Activated T-cell treated with anti-CD3 and anti-CD28 coated beads, Interleukin-2, amount 50 U/mL, for 1 hour (primary cell): Measurements from ENCODE around the gene PPY.
"Not testable (repeated sequence)": the region's sequence is repeated elsewhere in the genome, so short reads cannot be mapped to it uniquely, and the experiment has no call there.

Experiments used
- DNase-seq: peaks from one replicate; pipeline ENCODE4 v3.0.0-alpha.2; 2020

Gene PPY

GRCh38 chr17:43962479-43962878 is 20.2 kb upstream of the PPY start:
- no peak for DNase-seq

GRCh38 chr17:43961954-43962353 is 19.7 kb upstream of the PPY start:
- no peak for DNase-seq

- DNase-seq: not testable (repeated sequence)
These were observed 19.0 kb upstream of the PPY start for GRCh38 chr17:43961292-43961691.

GRCh38 chr17:43958748-43959352 is 16.6 kb upstream of the PPY start:
- DNase-seq: no peak

- DNase-seq: no peak
These were observed 13.9 kb upstream of the PPY start for GRCh38 chr17:43956222-43956621.

GRCh38 chr17:43953746-43954145 is 11.5 kb upstream of the PPY start, which contains the start of gene PYY:
Gene PYY, minus strand, starts transcription at chr17:43953940. Its CDS starts 457 bp downstream, at chr17:43953483.
- no peak for DNase-seq

GRCh38 chr17:43952724-43953666 is 10.7 kb upstream of the PPY start:
- DNase-seq: no peak

- DNase-seq: no peak
These were observed 10.1 kb upstream of the PPY start for GRCh38 chr17:43952351-43952723.

GRCh38 chr17:43951750-43952149 is 9.5 kb upstream of the PPY start:
- DNase-seq: no peak

GRCh38 chr17:43950554-43950953 is 8.3 kb upstream of the PPY start:
- no peak for DNase-seq

- DNase-seq: no peak
These were observed 7.5 kb upstream of the PPY start for GRCh38 chr17:43949781-43950180.

- DNase-seq: no peak
These were observed 4.5 kb upstream of the PPY start for GRCh38 chr17:43946781-43947180.

GRCh38 chr17:43945074-43945829 is 3.0 kb upstream of the PPY start:
- DNase-seq: no peak

GRCh38 chr17:43940630-43941029 is 1.6 kb downstream of the PPY start:
- peak; percentile 35 for DNase-seq

GRCh38 chr17:43939886-43940285 is 2.4 kb downstream of the PPY start:
- DNase-seq: no peak

GRCh38 chr17:43939452-43939851 is 2.8 kb downstream of the PPY start:
- not testable (repeated sequence) for DNase-seq

- no peak for DNase-seq
These were observed 3.5 kb downstream of the PPY start for GRCh38 chr17:43938838-43939182.

GRCh38 chr17:43936434-43936833 is 5.8 kb downstream of the PPY start:
- no peak for DNase-seq

- DNase-seq: no peak
These were observed 6.4 kb downstream of the PPY start for GRCh38 chr17:43935926-43936261.

GRCh38 chr17:43935204-43935925 is 6.9 kb downstream of the PPY start:
- DNase-seq: no peak

GRCh38 chr17:43932923-43933322 is 9.4 kb downstream of the PPY start:
- no peak for DNase-seq

GRCh38 chr17:43932357-43932756 is 9.9 kb downstream of the PPY start:
- no peak for DNase-seq

- no peak for DNase-seq
These were observed 11.2 kb downstream of the PPY start for GRCh38 chr17:43931062-43931571.
